HG03045 (cell line): ENCODE results near the gene COQ10A.
"Not testable (repeated sequence)": the region's sequence is repeated elsewhere in the genome, so short reads cannot be mapped to it uniquely, and the experiment has no call there.

ENCODE experiments used
- ATAC-seq: cut with Tn5 transposase; IDR thresholded peaks from one replicate; pipeline ENCODE4 v1.9.1; 2021; ENCODE audit warnings: mild to moderate bottlenecking, moderate library complexity; ENCODE audit not compliant: unreplicated experiment

Gene COQ10A

GRCh38 chr12:56242986-56243385 is 23.8 kb upstream of the COQ10A start:
- ATAC-seq, result no peak

DNA sequence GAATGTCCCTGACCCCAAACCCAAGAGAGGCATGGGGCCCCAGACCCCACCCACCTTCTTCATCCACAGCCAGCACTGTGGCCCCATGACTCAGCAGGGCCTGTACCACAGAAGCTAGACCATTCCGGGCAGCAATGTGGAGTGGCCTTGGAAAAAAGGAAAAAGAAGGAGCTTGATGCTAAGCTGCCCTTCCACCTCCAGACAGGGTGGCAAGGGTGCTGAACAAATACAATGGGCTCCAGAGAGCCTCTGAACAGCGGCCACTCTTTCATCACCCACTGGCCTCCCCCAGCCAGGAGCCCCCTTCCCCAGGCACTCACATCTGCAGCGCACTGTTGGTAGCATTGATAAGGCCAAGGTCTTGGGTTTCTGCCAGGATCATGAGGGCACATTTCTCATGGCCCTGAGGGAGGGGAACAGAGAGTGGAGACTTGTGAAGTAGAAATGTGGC is 23.0 kb upstream of the COQ10A start:
- no peak for ATAC-seq

DNA sequence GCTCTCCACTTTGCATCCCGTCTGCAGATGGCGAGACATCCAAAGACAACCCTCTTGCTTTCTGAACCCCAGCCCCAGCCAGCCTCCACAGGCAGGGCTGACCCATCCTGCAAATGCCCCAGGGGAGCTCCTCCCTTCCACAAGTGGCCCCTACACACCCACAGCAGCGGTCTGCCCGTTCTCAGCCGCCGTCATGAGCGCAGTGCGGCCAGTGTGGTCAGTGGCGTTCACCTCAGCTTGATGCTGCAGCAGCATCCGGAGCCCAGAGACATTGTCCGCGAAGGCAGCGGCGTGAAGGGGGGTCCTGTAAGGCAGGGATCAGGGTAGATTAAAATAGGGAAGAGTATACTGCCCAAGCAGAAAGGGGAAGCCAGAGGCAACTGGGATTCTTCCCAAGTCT is 22.2 kb upstream of the COQ10A start:
- ATAC-seq, result no peak

GRCh38 chr12:56247923-56248322 is 18.8 kb upstream of the COQ10A start:
- no peak for ATAC-seq

DNA sequence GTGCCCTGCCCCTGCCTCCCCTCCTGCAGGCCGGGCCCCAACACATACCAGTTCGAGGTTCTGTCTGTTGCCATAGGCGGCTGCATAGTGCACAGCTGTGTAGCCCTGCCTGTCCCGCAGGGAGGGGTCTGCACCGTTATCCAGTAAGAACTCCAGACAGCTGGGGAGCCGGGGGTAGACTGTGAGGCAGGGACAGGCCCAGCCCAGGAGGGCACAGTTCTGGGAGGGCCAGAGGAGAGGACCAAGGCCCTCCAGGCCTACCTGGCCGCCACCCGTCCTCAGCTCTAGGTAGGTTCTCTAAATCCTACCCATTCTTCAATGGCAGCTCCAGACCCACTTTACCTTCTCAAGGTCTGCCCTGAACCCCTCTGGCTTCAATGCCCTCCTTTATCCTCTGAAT is 18.0 kb upstream of the COQ10A start:
- ATAC-seq, result no peak

- no peak for ATAC-seq
Measured at GRCh38 chr12:56252649-56253048, 14.1 kb upstream of the COQ10A start.

GRCh38 chr12:56253091-56253490 is 13.7 kb upstream of the COQ10A start:
- ATAC-seq, result no peak

- no peak for ATAC-seq
Measured at GRCh38 chr12:56255671-56256070, 11.1 kb upstream of the COQ10A start.

DNA sequence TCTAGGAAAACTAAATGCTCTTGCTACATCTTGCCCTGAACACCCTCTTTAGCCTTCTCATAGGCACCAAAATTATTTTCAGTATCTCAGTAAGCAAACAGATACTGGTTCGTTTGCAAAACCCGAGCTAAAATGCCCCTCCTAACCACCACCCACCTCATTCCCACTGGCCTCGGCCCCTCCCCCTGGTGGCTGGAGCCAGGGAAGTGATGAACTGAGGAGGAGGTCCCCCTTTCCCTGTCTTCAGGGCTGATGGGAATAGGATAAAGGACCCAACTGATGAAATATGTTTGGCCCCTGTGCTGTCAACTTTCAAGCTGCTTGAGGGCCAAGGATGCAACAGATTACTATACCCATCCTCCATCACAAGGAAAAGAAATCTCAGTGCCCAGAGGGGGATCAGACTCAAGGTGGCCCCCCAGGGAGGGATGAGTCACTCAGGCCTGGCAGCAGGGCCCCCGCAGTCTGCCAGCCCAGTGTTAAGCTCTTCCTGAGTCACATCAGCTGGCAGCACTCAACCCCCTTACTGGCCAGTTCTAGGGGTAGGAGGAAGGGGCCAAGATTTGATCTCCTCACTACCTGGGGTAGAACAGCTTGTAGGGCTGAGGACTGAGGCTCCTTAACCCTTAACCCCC is 10.3 kb upstream of the COQ10A start:
- ATAC-seq, result no peak

DNA sequence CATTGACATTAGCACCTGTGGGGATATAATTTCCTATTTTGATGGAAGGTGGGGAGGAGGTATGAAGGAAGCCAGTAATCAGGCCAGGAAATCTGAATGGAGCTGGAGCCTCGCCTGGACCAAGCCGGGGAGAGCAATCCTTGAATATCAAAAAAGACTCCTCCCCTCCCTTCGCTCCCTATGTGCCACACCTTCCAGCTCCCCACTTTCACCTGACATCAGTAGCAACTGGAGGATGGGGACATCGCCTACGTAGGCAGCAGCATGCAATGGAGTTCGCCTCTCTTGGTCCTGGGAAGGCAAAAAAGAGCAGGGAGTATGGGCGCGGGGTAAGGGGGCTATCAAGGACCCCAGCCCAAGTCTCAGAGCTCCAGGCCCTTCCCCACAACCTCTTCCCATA is 9.7 kb upstream of the COQ10A start:
- ATAC-seq, result no peak

GRCh38 chr12:56257491-56258067 is 9.2 kb upstream of the COQ10A start:
- peak; percentile 18 for ATAC-seq

DNA sequence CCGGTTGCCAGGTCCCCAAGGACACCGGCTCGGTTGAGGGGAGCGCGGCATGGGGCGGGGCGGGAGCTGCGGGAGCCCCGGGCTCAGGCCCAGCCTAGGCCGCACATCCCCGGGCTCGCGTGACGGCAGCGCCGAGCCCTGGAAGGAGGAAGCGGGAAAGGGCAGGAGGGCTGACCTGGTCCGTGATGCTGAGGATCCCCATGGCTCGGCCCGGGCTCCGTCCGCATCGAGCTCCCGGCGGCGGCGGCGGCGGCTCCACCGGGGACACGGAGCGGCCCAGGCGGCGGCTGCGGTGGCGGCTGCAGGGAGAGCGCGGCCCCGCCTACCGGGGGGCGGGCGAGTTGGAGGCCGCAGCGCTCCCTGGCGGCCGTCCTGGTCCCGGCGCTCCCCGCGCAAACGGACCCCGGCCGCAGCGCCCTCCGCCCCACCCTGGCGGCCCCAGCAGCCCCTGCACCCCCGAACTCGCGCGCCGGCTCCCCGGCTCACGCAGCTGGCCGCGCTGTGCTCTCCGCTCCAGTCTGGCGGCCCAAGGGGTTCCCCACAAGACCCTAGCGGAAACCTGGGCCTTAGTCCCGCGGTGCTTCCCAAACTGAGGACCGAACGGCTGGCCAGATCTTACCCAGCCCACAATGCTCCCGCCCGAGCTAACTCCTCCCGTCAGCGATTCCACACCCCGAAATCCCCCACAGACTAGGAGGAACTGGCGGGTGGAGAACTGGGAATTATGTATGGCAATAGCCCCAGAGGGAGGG is 8.5 kb upstream of the COQ10A start, which contains the start of gene ANKRD52:
Gene ANKRD52 (minus strand): TSS at position 317 of the 752 bp plus-strand sequence. CDS start 115 bp downstream, at position 202.
- peak; percentile 84 for ATAC-seq

DNA sequence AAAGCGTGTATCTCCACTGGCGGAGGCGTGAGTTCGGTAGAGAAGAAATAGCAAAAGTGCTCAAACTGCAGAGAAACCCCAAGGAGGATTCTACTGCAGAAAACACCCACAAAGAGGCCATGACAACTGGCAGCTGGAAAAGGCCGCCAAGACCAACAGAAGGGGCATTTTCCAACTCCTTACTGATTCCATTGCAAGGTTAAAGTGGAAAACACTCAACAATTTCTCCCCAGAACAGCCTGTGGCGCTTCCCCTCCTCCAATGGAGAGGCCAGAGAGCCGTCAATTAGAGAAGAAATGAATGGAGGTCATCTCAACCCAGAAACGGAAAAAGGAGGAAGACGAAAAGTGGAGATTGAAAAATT is 7.9 kb upstream of the COQ10A start:
- ATAC-seq, result no peak

GRCh38 chr12:56260380-56260779 is 6.4 kb upstream of the COQ10A start:
- no peak for ATAC-seq

GRCh38 chr12:56260921-56261320 is 5.8 kb upstream of the COQ10A start:
- no peak for ATAC-seq

DNA sequence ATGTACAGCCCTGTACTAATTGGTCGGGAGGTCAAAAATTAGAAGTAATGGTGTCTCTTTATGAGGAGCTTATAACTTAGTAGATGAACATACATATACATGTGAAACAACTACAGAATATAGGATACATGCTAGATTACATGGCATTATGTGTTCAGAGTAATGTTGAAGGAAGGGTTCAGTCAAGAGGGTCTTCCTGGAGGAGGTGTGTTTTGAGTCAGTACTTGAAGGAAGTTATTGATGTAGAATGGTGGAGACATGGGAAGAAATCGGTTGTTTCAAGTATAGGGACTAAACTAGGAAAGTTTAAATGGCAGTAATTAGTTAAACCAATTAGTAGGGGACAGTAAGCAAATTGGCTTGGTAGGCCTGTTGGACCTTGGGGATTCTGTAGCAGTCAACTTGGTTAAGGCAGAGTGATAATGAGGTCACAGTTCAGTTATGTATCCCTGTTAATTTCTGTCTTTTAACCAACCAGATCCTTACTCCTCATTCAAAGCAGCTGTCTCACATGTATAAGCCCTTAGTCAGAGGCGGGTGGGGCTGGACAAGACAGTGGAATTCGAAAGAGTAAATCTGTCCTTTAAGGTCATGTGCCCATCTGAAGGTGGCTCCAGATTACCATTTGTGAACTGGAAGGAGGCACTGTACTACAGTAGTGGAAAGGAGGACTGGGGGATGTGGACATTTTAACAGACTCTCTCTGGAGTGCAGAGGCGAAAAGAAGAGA is 5.1 kb upstream of the COQ10A start:
- no peak for ATAC-seq

DNA sequence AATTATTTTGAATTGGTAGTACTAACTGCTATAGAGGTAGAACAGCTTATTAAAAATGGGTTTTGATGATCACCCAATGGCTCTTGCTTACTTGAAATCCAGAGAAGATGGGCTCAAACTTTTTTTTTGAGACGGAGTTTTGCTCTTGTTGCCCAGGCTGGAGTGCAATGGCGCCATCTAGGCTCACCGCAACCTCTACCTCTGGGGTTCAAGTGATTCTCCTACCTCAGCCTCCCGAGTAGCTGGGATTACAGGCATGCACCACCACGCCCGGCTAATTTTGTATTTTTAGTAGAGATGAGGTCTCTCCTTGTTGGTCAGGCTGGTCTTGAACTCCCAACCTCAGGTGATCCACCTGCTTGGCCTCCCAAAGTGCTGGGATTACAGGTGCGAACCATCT is 3.8 kb upstream of the COQ10A start:
- not testable (repeated sequence) for ATAC-seq

GRCh38 chr12:56266068-56266692 is 562 bp upstream of the COQ10A start:
- ATAC-seq, result not testable (repeated sequence)

DNA sequence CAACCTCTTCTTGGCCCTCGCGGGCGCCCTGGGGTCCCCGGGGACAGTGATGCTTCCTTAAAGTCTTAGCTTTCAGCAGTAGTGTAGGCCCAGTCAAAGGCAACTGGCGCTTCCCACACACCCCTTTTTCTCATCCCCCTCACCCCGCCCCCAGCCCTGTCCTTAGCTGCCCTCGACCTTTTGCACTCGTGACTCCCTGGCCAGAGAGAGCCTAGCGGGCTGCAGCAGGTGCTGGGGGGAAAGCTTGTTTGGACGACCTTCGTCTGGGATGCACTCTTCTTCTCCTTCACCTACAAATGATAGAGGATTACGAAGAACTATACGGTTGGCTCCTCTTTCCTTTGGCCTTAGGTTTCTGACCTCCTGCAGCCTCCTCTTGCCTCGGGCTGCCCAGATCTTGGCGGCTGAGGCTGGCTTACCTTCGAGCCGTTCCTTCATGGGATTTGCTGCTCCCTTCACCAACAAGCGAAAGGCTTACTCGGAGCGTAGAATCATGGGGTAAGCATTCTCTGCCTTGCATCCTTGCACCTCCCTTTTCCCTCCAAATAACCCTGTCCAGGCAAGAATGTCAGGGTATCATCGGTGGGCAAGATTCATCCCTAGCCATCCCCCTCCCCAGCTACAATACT is 815 bp downstream of the COQ10A start:
- no peak for ATAC-seq

- ATAC-seq, result no peak
Measured at GRCh38 chr12:56271031-56271430, 4.3 kb downstream of the COQ10A start.

DNA sequence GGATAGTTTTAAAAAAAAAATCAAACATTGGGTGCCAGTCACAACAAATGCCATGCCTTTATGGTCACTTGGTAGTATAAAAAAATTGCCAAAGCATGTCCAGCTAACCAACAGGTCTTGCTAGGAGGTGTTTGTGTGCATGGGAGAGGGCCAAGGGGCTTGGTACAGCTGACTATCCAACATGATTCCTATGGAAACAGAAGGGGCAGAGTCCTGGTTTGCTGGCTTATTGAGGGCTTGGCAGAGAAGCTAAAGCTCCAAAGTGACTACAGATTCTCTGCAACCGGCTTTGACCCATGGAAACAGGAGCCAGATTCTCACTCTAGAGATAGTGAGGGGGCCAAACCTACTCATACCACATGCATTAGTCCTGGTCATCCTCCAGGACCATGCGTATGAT is 5.7 kb downstream of the COQ10A start:
- ATAC-seq, result not testable (repeated sequence)
